Ascending aorta (tissue), 2 donors: ENCODE results near the gene ADAM15. TPM values are rescaled to one million over a fixed set of nuclear protein-coding genes. Genes with fewer than 3 reads are reported as not detected.
A peak's percentile ranks its signal among the peaks of the same experiment; 100 is the strongest.

Experiments used
- DNase-seq, 2 donors: peaks; one replicate each; pipeline ENCODE4 v3.0.0-alpha.2; 2019; ENCODE audit warnings: low spot score in 2 of 2
- H3K27ac ChIP-seq, 2 donors: fragments of 200-600 bp; sonication (generic); one replicate each; pipeline ENCODE4 v1.5.1; 2016 to 2017; ENCODE audit warnings: mild to moderate bottlenecking in 1 of 2
- H3K27me3 ChIP-seq: fragments of 200-600 bp; sonication (generic); one replicate; pipeline ENCODE4 v1.5.1; 2017
- H3K36me3 ChIP-seq, 2 donors: fragments of 200-600 bp; sonication (generic); one replicate each; pipeline ENCODE4 v1.5.1; 2016
- H3K4me1 ChIP-seq, 2 donors: fragments of 200-600 bp; sonication (generic); one replicate each; pipeline ENCODE4 v1.5.1; 2016 to 2017; ENCODE audit warnings: mild to moderate bottlenecking in 1 of 2
- H3K4me3 ChIP-seq, 2 donors: fragments of 200-600 bp; sonication (generic); one replicate each; pipeline ENCODE4 v1.5.1; 2016 to 2017; ENCODE audit warnings: mild to moderate bottlenecking in 1 of 2
- H3K9me3 ChIP-seq, 2 donors: fragments of 200-600 bp; sonication (generic); one replicate each; pipeline ENCODE4 v1.5.1; 2016
- CTCF ChIP-seq, 3 experiments: fragments of 200-600 bp in 2 of 3; fragments of 450-650 bp in 1 of 3; sonication (generic) in 2 of 3; IDR thresholded peaks; one replicate each; pipeline ENCODE4 v1.5.1; 2016 to 2019; ENCODE audit warnings: antibody characterized with exemption in 3 of 3, mild to moderate bottlenecking in 1 of 3, moderate library complexity in 1 of 3
- intact Hi-C: fragments of 100-400 bp; cut with DNase I; formaldehyde crosslinking; loops from one replicate; pipeline ENCODE4 v1.15.1; 2023
- total RNA-seq: library from RNA; depleted of rRNA; stranded (reverse); fragments of >200 nt; gene quantifications from one replicate; pipeline ENCODE4 v1.1.0, GENCODE V29; 2016

ADAM15 gene
- total RNA-seq, 1 donor from 2014 or later: 610 TPM

GRCh38 chr1:155014709-155015508, 36.2 kb upstream of the ADAM15 start:
- intact Hi-C loops: no loop called here
- Histone ChIP-seq H3K4me3 (no peak overlapping the region), H3K9me3 (no peaks in the 10 kb centered on the region), H3K27me3 (no peaks in the 10 kb centered on the region), H3K27ac (no peak overlapping the region), H3K4me1 (peaks cover 7 to 35% of the 10 kb centered on the region in 2 donors), H3K36me3 (peaks cover 13 to 28% of the 10 kb centered on the region in 2 donors)
- no peak for DNase-seq
- TF ChIP-seq CTCF (IDR thresholded peaks at IDR 0.05): no peak

- intact Hi-C loops: loop anchor here (2.0 kb wide), 2 partner anchors 41 to 69 kb away; partner anchors contain the start of gene CKS1B
- H3K27ac ChIP-seq: no peak overlapping the region
- no peaks in the 10 kb centered on the region for H3K27me3 ChIP-seq
- peaks cover 7 to 29% of the 10 kb centered on the region in 2 donors for H3K4me1 ChIP-seq
- peaks cover 13 to 28% of the 10 kb centered on the region in 2 donors for H3K36me3 ChIP-seq
- no peak for TF ChIP-seq CTCF (IDR thresholded peaks at IDR 0.05)
- DNase-seq: no peak
- H3K4me3 ChIP-seq: no peak overlapping the region
- H3K9me3 ChIP-seq: no peaks in the 10 kb centered on the region
Observed at GRCh38 chr1:155015527-155016230, 35.4 kb upstream of the ADAM15 start.

- peaks cover 13 to 28% of the 10 kb centered on the region in 2 donors for H3K36me3 ChIP-seq
- TF ChIP-seq CTCF (IDR thresholded peaks at IDR 0.05): no peak
- H3K9me3 ChIP-seq: no peaks in the 10 kb centered on the region
- DNase-seq: no peak
- no peaks in the 10 kb centered on the region for H3K27me3 ChIP-seq
- peak overlapping the region; percentile 82 to 89 for H3K27ac ChIP-seq
- peaks cover 7 to 25% of the 10 kb centered on the region in 2 donors for H3K4me1 ChIP-seq
- H3K4me3 ChIP-seq: no peak overlapping the region
- intact Hi-C loops: loop anchor here (2.0 kb wide), 2 partner anchors 42 to 68 kb away; partner anchors contain the start of gene CKS1B
Observed at GRCh38 chr1:155016231-155016831, 34.8 kb upstream of the ADAM15 start.

GRCh38 chr1:155017041-155017945, 33.8 kb upstream of the ADAM15 start:
- peak overlapping the region; percentile 42 to 59 for H3K4me3 ChIP-seq
- no peaks in the 10 kb centered on the region for H3K9me3 ChIP-seq
- H3K27ac ChIP-seq: peak overlapping the region; percentile 82 to 89
- peak; percentile 99 to 100 (median 99) for TF ChIP-seq CTCF (IDR thresholded peaks at IDR 0.05)
- no peaks in the 10 kb centered on the region for H3K27me3 ChIP-seq
- intact Hi-C loops: loop anchor here (1.0 to 2.0 kb wide), 5 partner anchors 16 to 80 kb away; partner anchors contain the start of genes CKS1B and PYGO2
- DNase-seq: peak; percentile 68 to 96
- peaks cover 13 to 28% of the 10 kb centered on the region in 2 donors for H3K36me3 ChIP-seq
- H3K4me1 ChIP-seq: peaks cover 7 to 15% of the 10 kb centered on the region in 2 donors

- peaks cover 13 to 28% of the 10 kb centered on the region in 2 donors for H3K36me3 ChIP-seq
- DNase-seq: no peak
- no peaks in the 10 kb centered on the region for H3K27me3 ChIP-seq
- H3K27ac ChIP-seq: peak overlapping the region; percentile 82 to 89
- H3K4me3 ChIP-seq: peak overlapping the region in 1 of 2 donors; percentile 59
- intact Hi-C loops: loop anchor here (1.0 to 2.0 kb wide), 5 partner anchors 17 to 81 kb away; partner anchors contain the start of genes CKS1B and PYGO2
- H3K9me3 ChIP-seq: no peaks in the 10 kb centered on the region
- no peak for TF ChIP-seq CTCF (IDR thresholded peaks at IDR 0.05)
- H3K4me1 ChIP-seq: peaks cover 7 to 13% of the 10 kb centered on the region in 2 donors
Observed at GRCh38 chr1:155017946-155018316, 33.2 kb upstream of the ADAM15 start.
